GM18505 (cell line): ENCODE results near the gene HTRA2.
A peak's percentile ranks its signal among the peaks of the same experiment; 100 is the strongest.

Source experiments
- ATAC-seq: cut with Tn5 transposase; IDR thresholded peaks from one replicate; pipeline ENCODE4 v1.9.1; 2021; ENCODE audit not compliant: unreplicated experiment
- POLR2A ChIP-seq: IDR thresholded peaks from 4 replicates; pipeline ENCODE4 v1.6.1; 2011; ENCODE audit warnings: borderline replicate concordance; ENCODE audit not compliant: insufficient read depth, insufficient read length; ENCODE audit errors: extremely low read depth

Gene HTRA2

GRCh38 chr2:74505448-74506246 is 24.1 kb upstream of the HTRA2 start:
- no peak for TF ChIP-seq POLR2A
- ATAC-seq = no peak

GRCh38 chr2:74507145-74507925 is 22.4 kb upstream of the HTRA2 start, which contains the start of gene PCGF1:
Gene PCGF1, minus strand, starts transcription at chr2:74507695. Its CDS starts 27 bp downstream, at chr2:74507668.
- peak; percentile 87 for ATAC-seq
- peak; percentile 94 for TF ChIP-seq POLR2A

- no peak for TF ChIP-seq POLR2A
- ATAC-seq = peak; percentile 14
These were observed 21.7 kb upstream of the HTRA2 start for GRCh38 chr2:74507926-74508520.

- TF ChIP-seq POLR2A = no peak
- ATAC-seq = no peak
These were observed 19.5 kb upstream of the HTRA2 start for GRCh38 chr2:74510272-74510671.

- no peak for TF ChIP-seq POLR2A
These were observed 18.4 kb upstream of the HTRA2 start for GRCh38 chr2:74511104-74511989.

GRCh38 chr2:74512744-74513604 is 16.8 kb upstream of the HTRA2 start:
- TF ChIP-seq POLR2A = no peak
- ATAC-seq = no peak

More at GRCh38 chr2:74511104-74511989, 18.4 kb upstream of the HTRA2 start:
- ATAC-seq = no peak

GRCh38 chr2:74513605-74514367 is 15.9 kb upstream of the HTRA2 start:
- ATAC-seq = no peak
- TF ChIP-seq POLR2A = no peak

GRCh38 chr2:74514368-74515270 is 15.1 kb upstream of the HTRA2 start, which contains the start of gene TLX2:
Gene TLX2, plus strand, starts transcription at chr2:74514450. Its CDS starts 357 bp downstream, at chr2:74514807.
- TF ChIP-seq POLR2A = no peak
- ATAC-seq = no peak

- no peak for TF ChIP-seq POLR2A
- no peak for ATAC-seq
These were observed 14.3 kb upstream of the HTRA2 start for GRCh38 chr2:74515271-74515980.

- no peak for TF ChIP-seq POLR2A
- ATAC-seq = no peak
These were observed 13.6 kb upstream of the HTRA2 start for GRCh38 chr2:74515981-74516633.

GRCh38 chr2:74516650-74517049 is 13.1 kb upstream of the HTRA2 start:
- ATAC-seq = no peak

More at GRCh38 chr2:74516650-74517049, 13.1 kb upstream of the HTRA2 start:
- no peak for TF ChIP-seq POLR2A
